Stimulated activated CD4-positive, alpha-beta T cell treated with anti-CD3 and anti-CD28 coated beads, TNF-alpha, amount 100 ng/mL, for 4 hours (primary cell): ENCODE data around the gene DLGAP1.

Experiments
- DNase-seq, 3 experiments: peaks; one replicate each; pipeline ENCODE4 v3.0.0-alpha.2; 2020; ENCODE audit warnings: low read depth in 3 of 3

The DLGAP1 gene

GRCh38 chr18:3504637-3505036, 950.5 kb downstream of the DLGAP1 start:
- no peak for DNase-seq

- no peak for DNase-seq
Observed at GRCh38 chr18:3502650-3503049, 952.5 kb downstream of the DLGAP1 start.

- DNase-seq: no peak
Observed at GRCh38 chr18:3500016-3500415, 955.1 kb downstream of the DLGAP1 start.

- DNase-seq: no peak
Observed at GRCh38 chr18:3499501-3499900, 955.6 kb downstream of the DLGAP1 start.

GRCh38 chr18:3498698-3499471, 956.2 kb downstream of the DLGAP1 start:
- no peak for DNase-seq

- no peak for DNase-seq
Observed at GRCh38 chr18:3495691-3496430, 959.2 kb downstream of the DLGAP1 start.

- no peak for DNase-seq
Observed at GRCh38 chr18:3494569-3494968, 960.5 kb downstream of the DLGAP1 start.

- no peak for DNase-seq
Observed at GRCh38 chr18:3494245-3494526, 960.9 kb downstream of the DLGAP1 start.

- no peak for DNase-seq
Observed at GRCh38 chr18:3493501-3494244, 961.4 kb downstream of the DLGAP1 start.

GRCh38 chr18:3492721-3493120, 962.4 kb downstream of the DLGAP1 start:
- DNase-seq: no peak

- no peak for DNase-seq
Observed at GRCh38 chr18:3491981-3492555, 963.0 kb downstream of the DLGAP1 start.

GRCh38 chr18:3489462-3489861, 965.6 kb downstream of the DLGAP1 start:
- no peak for DNase-seq

GRCh38 chr18:3486512-3486911, 968.6 kb downstream of the DLGAP1 start:
- no peak for DNase-seq

GRCh38 chr18:3485153-3486149, 969.7 kb downstream of the DLGAP1 start:
- no peak for DNase-seq

- DNase-seq: no peak
Observed at GRCh38 chr18:3482258-3482657, 972.8 kb downstream of the DLGAP1 start.

GRCh38 chr18:3481696-3482210, 973.4 kb downstream of the DLGAP1 start:
- no peak for DNase-seq

GRCh38 chr18:3480827-3481573, 974.1 kb downstream of the DLGAP1 start:
- no peak for DNase-seq

- DNase-seq: no peak
Observed at GRCh38 chr18:3479978-3480509, 975.1 kb downstream of the DLGAP1 start.

- no peak for DNase-seq
Observed at GRCh38 chr18:3478262-3478978, 976.7 kb downstream of the DLGAP1 start.
